Astrocyte (in vitro differentiated cells and primary cell): ENCODE measurements around the gene ZNF778. TPM values are rescaled to one million over a fixed set of nuclear protein-coding genes. Genes with fewer than 3 reads are reported as not detected.
A peak's percentile ranks its signal among the peaks of the same experiment; 100 is the strongest.

Source experiments
- DNase-seq: peaks from one replicate; pipeline ENCODE4 v3.0.0-alpha.2; 2010; ENCODE audit warnings: low read depth
- FAIRE-seq: peaks from 2 replicates; lab custom pipeline; 2011; peaks lifted over from hg19 to GRCh38; lab: Jason Lieb, UNC
- H2AFZ ChIP-seq: 2 replicates; pipeline ENCODE4 v1.6.0; 2012; ENCODE audit warnings: low read depth, low read length, inconsistent platforms
- H3K27ac ChIP-seq: 2 replicates; pipeline ENCODE4 v1.5.1; 2011; ENCODE audit warnings: low read depth, low read length, inconsistent platforms
- H3K27me3 ChIP-seq: 2 replicates; pipeline ENCODE4 v1.6.0; 2011; ENCODE audit warnings: low read length, inconsistent platforms; ENCODE audit not compliant: insufficient read depth
- H3K36me3 ChIP-seq: 2 replicates; pipeline ENCODE4 v1.5.1; 2011; ENCODE audit warnings: low read length, inconsistent platforms; ENCODE audit not compliant: insufficient read depth
- H3K4me1 ChIP-seq: 2 replicates; pipeline ENCODE4 v1.5.1; 2011; ENCODE audit warnings: low read length, inconsistent platforms; ENCODE audit not compliant: insufficient read depth
- H3K4me2 ChIP-seq: 2 replicates; pipeline ENCODE4 v1.6.0; 2012; ENCODE audit warnings: low read length, inconsistent platforms
- H3K4me3 ChIP-seq: 2 replicates; pipeline ENCODE4 v1.5.1; 2011; ENCODE audit warnings: low read depth, mild to moderate bottlenecking, low read length, inconsistent platforms; ENCODE audit not compliant: insufficient read depth
- H3K79me2 ChIP-seq: 2 replicates; pipeline ENCODE4 v1.6.0; 2012; ENCODE audit warnings: mild to moderate bottlenecking, low read length, inconsistent platforms; ENCODE audit not compliant: insufficient read depth
- H3K9ac ChIP-seq: 2 replicates; pipeline ENCODE4 v1.6.0; 2012; ENCODE audit warnings: mild to moderate bottlenecking, low read length, inconsistent platforms
- H3K9me3 ChIP-seq: 2 replicates; pipeline ENCODE4 v1.5.1; 2012; ENCODE audit warnings: low read depth, mild to moderate bottlenecking, low read length, inconsistent platforms; ENCODE audit not compliant: insufficient read depth
- H4K20me1 ChIP-seq: 2 replicates; pipeline ENCODE4 v1.6.0; 2012; ENCODE audit warnings: low read length, inconsistent platforms; ENCODE audit not compliant: insufficient read depth
- H3K27ac Mint-ChIP-seq: one replicate; pipeline ENCODE4 v1.8.0; 2021; ENCODE audit warnings: mild to moderate bottlenecking, mixed read lengths; ENCODE audit not compliant: unreplicated experiment
- H3K27me3 Mint-ChIP-seq: one replicate; pipeline ENCODE4 v1.8.0; 2021; ENCODE audit warnings: low read depth, mixed read lengths; ENCODE audit not compliant: unreplicated experiment
- H3K36me3 Mint-ChIP-seq: one replicate; pipeline ENCODE4 v1.8.0; 2021; ENCODE audit warnings: low read depth, mixed read lengths; ENCODE audit not compliant: unreplicated experiment
- H3K4me1 Mint-ChIP-seq: one replicate; pipeline ENCODE4 v1.8.0; 2021; ENCODE audit warnings: low read depth, mixed read lengths; ENCODE audit not compliant: unreplicated experiment
- H3K4me3 Mint-ChIP-seq: one replicate; pipeline ENCODE4 v1.8.0; 2021; ENCODE audit warnings: mild to moderate bottlenecking, moderate library complexity, mixed read lengths; ENCODE audit not compliant: unreplicated experiment
- H3K9me3 Mint-ChIP-seq: one replicate; pipeline ENCODE4 v1.8.0; 2021; ENCODE audit warnings: mild to moderate bottlenecking, mixed read lengths; ENCODE audit not compliant: unreplicated experiment
- EZH2 ChIP-seq: IDR thresholded peaks from 2 replicates; pipeline ENCODE4 v1.6.1; 2012; ENCODE audit warnings: mild to moderate bottlenecking, low read length, inconsistent platforms; ENCODE audit not compliant: insufficient read depth
- total RNA-seq: library from RNA; stranded (reverse); gene quantifications from 2 replicates; pipeline ENCODE4 v1.2.1, GENCODE V29; 2021
- TF ChIP-seq, protein P1 (sequence below): IDR thresholded peaks from 2 replicates; pipeline ENCODE4 v1.5.1; 2011; ENCODE audit warnings: low read depth, mild to moderate bottlenecking, inconsistent platforms, low read length, moderate library complexity; ENCODE audit not compliant: insufficient read depth

The ZNF778 gene
- total RNA-seq, 1 donor from 2014 or later, result 15.5 TPM

DNA sequence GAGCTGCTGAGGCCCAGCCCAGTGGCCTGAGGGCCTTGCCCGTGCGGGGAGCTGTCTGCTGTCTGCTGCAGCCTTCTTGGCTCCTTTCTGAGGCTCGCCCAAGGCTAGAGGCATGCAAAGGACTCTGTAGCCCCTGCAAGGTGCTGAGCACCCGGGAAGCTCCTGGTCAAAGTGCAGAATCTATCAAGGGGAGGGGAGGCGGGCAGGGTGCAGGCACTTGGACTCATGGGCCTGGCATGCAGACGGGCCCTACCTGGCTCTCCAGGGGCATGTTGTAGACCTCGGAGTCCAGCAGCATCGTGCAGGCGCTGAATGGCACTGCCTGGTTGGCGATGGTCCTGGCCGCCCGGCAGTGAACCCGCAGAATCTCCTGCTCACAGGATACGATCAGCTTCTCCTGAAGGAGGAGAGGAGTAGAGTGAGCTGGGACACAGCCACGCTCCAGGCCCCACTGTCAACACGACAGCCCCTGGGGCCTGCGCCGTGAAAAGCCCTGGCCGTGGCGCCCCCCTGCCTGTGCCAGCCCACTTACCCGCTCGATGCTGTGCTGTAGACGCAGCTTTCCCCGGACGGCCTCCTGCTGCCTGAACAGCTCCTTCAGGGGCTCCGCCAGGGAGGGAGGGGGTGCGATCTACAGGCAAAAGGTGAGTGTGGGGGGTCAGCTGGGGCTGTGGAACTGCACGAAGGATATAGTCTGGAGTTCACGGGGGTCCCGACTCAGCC lies 57.2 kb downstream of the ZNF778 start:
- no peak for DNase-seq
- Histone ChIP-seq H3K79me2 (peaks cover 36% of the 10 kb centered on the region), H3K4me1 (peaks cover 5% of the 10 kb centered on the region), H3K36me3 (peaks cover 10% of the 10 kb centered on the region), H3K9me3 (no peaks in the 10 kb centered on the region), H3K27me3 (no peaks in the 10 kb centered on the region), H3K4me3 (no peak overlapping the region), H3K4me2 (no peak overlapping the region), H2AFZ (no peak overlapping the region), H3K27ac (no peak overlapping the region), H4K20me1 (peaks cover 61% of the 10 kb centered on the region), H3K9ac (no peak overlapping the region)
- no peak overlapping the region for H3K4me3 Mint-ChIP-seq
- FAIRE-seq, result no peak
- no peaks in the 10 kb centered on the region for H3K9me3 Mint-ChIP-seq
- H3K27me3 Mint-ChIP-seq, result no peaks in the 10 kb centered on the region
- H3K27ac Mint-ChIP-seq, result peak overlapping the region; percentile 53
- no peaks in the 10 kb centered on the region for H3K4me1 Mint-ChIP-seq
- no peak for TF ChIP-seq EZH2
- TF ChIP-seq, protein P1, sequence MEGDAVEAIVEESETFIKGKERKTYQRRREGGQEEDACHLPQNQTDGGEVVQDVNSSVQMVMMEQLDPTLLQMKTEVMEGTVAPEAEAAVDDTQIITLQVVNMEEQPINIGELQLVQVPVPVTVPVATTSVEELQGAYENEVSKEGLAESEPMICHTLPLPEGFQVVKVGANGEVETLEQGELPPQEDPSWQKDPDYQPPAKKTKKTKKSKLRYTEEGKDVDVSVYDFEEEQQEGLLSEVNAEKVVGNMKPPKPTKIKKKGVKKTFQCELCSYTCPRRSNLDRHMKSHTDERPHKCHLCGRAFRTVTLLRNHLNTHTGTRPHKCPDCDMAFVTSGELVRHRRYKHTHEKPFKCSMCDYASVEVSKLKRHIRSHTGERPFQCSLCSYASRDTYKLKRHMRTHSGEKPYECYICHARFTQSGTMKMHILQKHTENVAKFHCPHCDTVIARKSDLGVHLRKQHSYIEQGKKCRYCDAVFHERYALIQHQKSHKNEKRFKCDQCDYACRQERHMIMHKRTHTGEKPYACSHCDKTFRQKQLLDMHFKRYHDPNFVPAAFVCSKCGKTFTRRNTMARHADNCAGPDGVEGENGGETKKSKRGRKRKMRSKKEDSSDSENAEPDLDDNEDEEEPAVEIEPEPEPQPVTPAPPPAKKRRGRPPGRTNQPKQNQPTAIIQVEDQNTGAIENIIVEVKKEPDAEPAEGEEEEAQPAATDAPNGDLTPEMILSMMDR, result no peak
- H3K36me3 Mint-ChIP-seq, result peaks cover 15% of the 10 kb centered on the region

DNA sequence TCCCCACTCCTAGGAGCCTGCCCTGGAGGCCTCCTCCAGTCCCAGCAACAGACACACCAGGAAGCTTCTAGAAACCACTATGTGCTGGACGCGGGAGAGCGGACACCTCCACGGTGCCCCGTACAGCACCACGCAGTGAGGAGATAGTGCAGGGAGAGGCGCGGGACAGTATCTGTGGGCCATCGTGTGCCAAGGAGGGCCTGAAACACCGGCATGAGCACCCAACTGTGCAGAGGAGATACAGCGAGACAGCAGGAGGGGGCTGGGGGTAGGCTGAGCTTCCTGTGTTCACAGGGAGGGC lies 57.7 kb downstream of the ZNF778 start:
- TF ChIP-seq, protein P1, result no peak
- no peak for TF ChIP-seq EZH2
- DNase-seq, result no peak
- H3K4me2 ChIP-seq, result no peak overlapping the region
- FAIRE-seq, result no peak
- no peak overlapping the region for H2AFZ ChIP-seq
- no peak overlapping the region for H3K9ac ChIP-seq
- H3K27me3 ChIP-seq, result no peaks in the 10 kb centered on the region
- H3K79me2 ChIP-seq, result peaks cover 36% of the 10 kb centered on the region
- no peaks in the 10 kb centered on the region for H3K4me1 ChIP-seq
- peaks cover 10% of the 10 kb centered on the region for H3K36me3 ChIP-seq
- H3K9me3 ChIP-seq, result no peaks in the 10 kb centered on the region
- peaks cover 15% of the 10 kb centered on the region for H3K36me3 Mint-ChIP-seq
- H3K27ac ChIP-seq, result no peak overlapping the region
- no peaks in the 10 kb centered on the region for H3K9me3 Mint-ChIP-seq
- H3K4me3 Mint-ChIP-seq, result no peak overlapping the region
- H3K27me3 Mint-ChIP-seq, result no peaks in the 10 kb centered on the region
- H3K4me3 ChIP-seq, result no peak overlapping the region
- peaks cover 57% of the 10 kb centered on the region for H4K20me1 ChIP-seq
- peak overlapping the region; percentile 53 for H3K27ac Mint-ChIP-seq
- H3K4me1 Mint-ChIP-seq, result no peaks in the 10 kb centered on the region
